ENCODE results near the gene PPARGC1A. TPM values are rescaled to one million over a fixed set of nuclear protein-coding genes. Genes with fewer than 3 reads are reported as not detected.

Gene PPARGC1A
- total and polyA plus RNA-seq, 2 donors (not counting 1 experiment from before 2014, with no cell fraction given) = not detected

DNA sequence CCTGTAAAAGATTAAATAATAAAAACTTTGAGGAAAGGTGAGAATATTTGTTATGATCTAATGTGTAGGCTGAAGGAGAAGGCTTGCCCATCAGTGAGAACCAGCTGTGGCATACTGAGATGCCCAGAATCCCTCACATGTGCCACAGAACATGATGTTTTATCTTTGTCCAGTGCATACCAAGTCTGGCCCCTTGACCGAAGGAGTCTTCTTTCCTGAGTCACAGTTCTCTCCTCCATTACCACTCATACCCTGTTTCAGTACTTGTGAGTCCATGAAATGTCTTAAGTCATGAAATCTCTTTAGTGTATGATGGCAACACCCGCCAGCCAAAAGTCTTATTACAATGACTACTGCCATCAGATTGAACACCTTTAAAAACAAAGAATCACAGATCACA is 42.7 kb downstream of the PPARGC1A start:
- H3K9me3 Mint-ChIP-seq (ENCODE audit: insufficient read depth) = no peaks in the 10 kb centered on the region
- H3K27ac Mint-ChIP-seq = no peak overlapping the region
- ChIA-PET POLR2A (no interaction called here), CTCF (no interaction called here)
- 100% methylated on average over 1 of the region's 2 CpGs for WGBS (ENCODE audit: insufficient coverage)
- Histone ChIP-seq H3K4me2 (replicated peaks; ENCODE audit: low read depth, low read length, poor library complexity, severe bottlenecking) (no peak overlapping the region), H3K4me1 (ENCODE audit: control insufficient read depth in 2 of 2, insufficient read depth in 2 of 2, low read length in 2 of 2) (no peaks in the 10 kb centered on the region), H2AFZ (ENCODE audit: insufficient read depth, low read depth, low read length, poor library complexity, severe bottlenecking) (no peak overlapping the region), H3K27ac (ENCODE audit: low read length in 2 of 2) (no peak overlapping the region), H3K27me3 (replicated peaks in 1 of 4; ENCODE audit: control extremely low read depth in 1 of 4, control insufficient read depth in 3 of 4, insufficient read depth in 4 of 4, low read length in 3 of 4) (no peaks in the 10 kb centered on the region), H3K9ac (ENCODE audit: low read length) (no peak overlapping the region), H3K36me3 (replicated peaks in 1 of 2; ENCODE audit: control extremely low read depth in 1 of 2, control insufficient read depth in 1 of 2, extremely low read depth in 1 of 2, insufficient read depth in 2 of 2, low read length in 1 of 2) (no peaks in the 10 kb centered on the region), H3K4me3 (ENCODE audit: control extremely low read depth in 1 of 5, extremely low read depth in 1 of 5, insufficient read depth in 1 of 5, low read depth in 2 of 5, low read length in 4 of 5) (no peak overlapping the region), H4K20me1 (ENCODE audit: control insufficient read depth, insufficient read depth, low read length, poor library complexity, severe bottlenecking) (no peaks in the 10 kb centered on the region), H3K9me3 (ENCODE audit: control extremely low read depth in 1 of 3, control insufficient read depth in 2 of 3, insufficient read depth in 1 of 3, low read length in 2 of 3) (no peaks in the 10 kb centered on the region), H3K79me2 (ENCODE audit: control insufficient read depth, insufficient read depth, low read length) (no peaks in the 10 kb centered on the region)
- TF ChIP-seq, protein P1, sequence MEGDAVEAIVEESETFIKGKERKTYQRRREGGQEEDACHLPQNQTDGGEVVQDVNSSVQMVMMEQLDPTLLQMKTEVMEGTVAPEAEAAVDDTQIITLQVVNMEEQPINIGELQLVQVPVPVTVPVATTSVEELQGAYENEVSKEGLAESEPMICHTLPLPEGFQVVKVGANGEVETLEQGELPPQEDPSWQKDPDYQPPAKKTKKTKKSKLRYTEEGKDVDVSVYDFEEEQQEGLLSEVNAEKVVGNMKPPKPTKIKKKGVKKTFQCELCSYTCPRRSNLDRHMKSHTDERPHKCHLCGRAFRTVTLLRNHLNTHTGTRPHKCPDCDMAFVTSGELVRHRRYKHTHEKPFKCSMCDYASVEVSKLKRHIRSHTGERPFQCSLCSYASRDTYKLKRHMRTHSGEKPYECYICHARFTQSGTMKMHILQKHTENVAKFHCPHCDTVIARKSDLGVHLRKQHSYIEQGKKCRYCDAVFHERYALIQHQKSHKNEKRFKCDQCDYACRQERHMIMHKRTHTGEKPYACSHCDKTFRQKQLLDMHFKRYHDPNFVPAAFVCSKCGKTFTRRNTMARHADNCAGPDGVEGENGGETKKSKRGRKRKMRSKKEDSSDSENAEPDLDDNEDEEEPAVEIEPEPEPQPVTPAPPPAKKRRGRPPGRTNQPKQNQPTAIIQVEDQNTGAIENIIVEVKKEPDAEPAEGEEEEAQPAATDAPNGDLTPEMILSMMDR (IDR thresholded peaks at IDR 0.05) = no peak
- TF ChIP-seq EZH2 (IDR thresholded peaks at IDR 0.05; ENCODE audit: borderline replicate concordance, insufficient read depth, low read depth, low read length, poor library complexity, severe bottlenecking) = no peak
- no peaks in the 10 kb centered on the region for H3K27me3 Mint-ChIP-seq
- no peak for ATAC-seq (ENCODE audit: low read depth)
- intact Hi-C loops (cut with micrococcal nuclease) = no loop called here
- no peaks in the 10 kb centered on the region for H3K4me1 Mint-ChIP-seq
- no peak overlapping the region for H3K4me3 Mint-ChIP-seq
- no peak for DNase-seq

DNA sequence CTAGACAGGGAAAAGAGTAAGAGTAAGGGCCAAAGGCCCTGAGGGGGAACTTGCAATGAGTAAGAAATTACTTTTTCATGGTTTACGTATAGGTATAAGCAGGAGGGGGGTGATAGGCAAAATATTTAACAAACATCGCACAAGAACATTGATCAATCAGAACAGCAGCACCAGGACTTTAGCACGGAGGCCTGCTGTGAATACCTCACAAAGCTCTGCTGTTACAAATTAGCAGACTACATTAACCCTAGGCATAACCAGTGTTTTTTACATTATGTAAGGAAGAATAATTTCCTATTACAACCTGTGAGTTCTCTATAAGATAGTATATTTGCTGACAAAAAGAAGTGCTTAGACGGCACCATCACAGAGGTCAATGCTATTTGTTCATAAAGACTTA is 44.9 kb downstream of the PPARGC1A start:
- no peaks in the 10 kb centered on the region for H3K4me1 ChIP-seq (ENCODE audit: control insufficient read depth in 2 of 2, insufficient read depth in 2 of 2, low read length in 2 of 2)
- ChIA-PET POLR2A (no interaction called here), CTCF (no interaction called here)
- Mint-ChIP-seq H3K27ac (no peak overlapping the region), H3K9me3 (ENCODE audit: insufficient read depth) (no peaks in the 10 kb centered on the region), H3K4me3 (no peak overlapping the region), H3K4me1 (no peaks in the 10 kb centered on the region), H3K27me3 (no peaks in the 10 kb centered on the region)
- no peaks in the 10 kb centered on the region for H3K79me2 ChIP-seq (ENCODE audit: control insufficient read depth, insufficient read depth, low read length)
- no peak overlapping the region for H3K27ac ChIP-seq (ENCODE audit: low read length in 2 of 2)
- no peak overlapping the region for H3K4me3 ChIP-seq (ENCODE audit: control extremely low read depth in 1 of 5, extremely low read depth in 1 of 5, insufficient read depth in 1 of 5, low read depth in 2 of 5, low read length in 4 of 5)
- H3K4me2 ChIP-seq (replicated peaks; ENCODE audit: low read depth, low read length, poor library complexity, severe bottlenecking) = no peak overlapping the region
- no peak overlapping the region for H3K9ac ChIP-seq (ENCODE audit: low read length)
- no peaks in the 10 kb centered on the region for H3K36me3 ChIP-seq (replicated peaks in 1 of 2; ENCODE audit: control extremely low read depth in 1 of 2, control insufficient read depth in 1 of 2, extremely low read depth in 1 of 2, insufficient read depth in 2 of 2, low read length in 1 of 2)
- ATAC-seq (ENCODE audit: low read depth) (no peak), DNase-seq (no peak)
- no peaks in the 10 kb centered on the region for H3K9me3 ChIP-seq (ENCODE audit: control extremely low read depth in 1 of 3, control insufficient read depth in 2 of 3, insufficient read depth in 1 of 3, low read length in 2 of 3)
- intact Hi-C loops (cut with micrococcal nuclease) = no loop called here
- H2AFZ ChIP-seq (ENCODE audit: insufficient read depth, low read depth, low read length, poor library complexity, severe bottlenecking) = no peak overlapping the region
- no CpG with 5 or more reads among the region's 4 CpGs for WGBS (ENCODE audit: insufficient coverage)
- TF ChIP-seq, protein P1 (IDR thresholded peaks at IDR 0.05) = no peak
- TF ChIP-seq EZH2 (IDR thresholded peaks at IDR 0.05; ENCODE audit: borderline replicate concordance, insufficient read depth, low read depth, low read length, poor library complexity, severe bottlenecking) = no peak
- no peaks in the 10 kb centered on the region for H3K27me3 ChIP-seq (replicated peaks in 1 of 4; ENCODE audit: control extremely low read depth in 1 of 4, control insufficient read depth in 3 of 4, insufficient read depth in 4 of 4, low read length in 3 of 4)
- H4K20me1 ChIP-seq (ENCODE audit: control insufficient read depth, insufficient read depth, low read length, poor library complexity, severe bottlenecking) = no peaks in the 10 kb centered on the region

Measured in B cell (primary cell).